ENCODE measurements around the gene ZNF385C.
A peak's percentile ranks its signal among the peaks of the same experiment; 100 is the strongest.
"Not testable (repeated sequence)": the region's sequence is repeated elsewhere in the genome, so short reads cannot be mapped to it uniquely, and the experiment has no call there.

Gene ZNF385C

DNA sequence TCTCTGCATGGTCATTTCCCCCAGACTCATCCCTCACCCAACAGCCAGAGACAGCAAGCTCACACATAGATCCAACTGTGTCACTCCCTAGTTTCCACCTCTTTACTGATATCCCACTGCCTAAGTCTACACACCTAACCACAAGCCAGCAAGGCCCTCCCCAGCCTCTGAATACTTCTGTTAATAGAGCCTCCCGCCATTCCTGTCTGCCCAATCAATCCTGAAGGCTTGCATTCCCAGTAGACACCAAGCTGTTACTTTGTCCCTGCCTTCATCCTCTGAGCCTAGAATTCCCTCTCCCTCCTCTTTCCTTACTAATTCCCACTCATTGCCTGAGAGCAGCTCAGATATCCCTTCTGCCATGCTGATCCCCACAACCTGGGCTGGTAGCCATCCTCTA, 52.6 kb downstream of the ZNF385C start:
- no peak for DNase-seq

DNA sequence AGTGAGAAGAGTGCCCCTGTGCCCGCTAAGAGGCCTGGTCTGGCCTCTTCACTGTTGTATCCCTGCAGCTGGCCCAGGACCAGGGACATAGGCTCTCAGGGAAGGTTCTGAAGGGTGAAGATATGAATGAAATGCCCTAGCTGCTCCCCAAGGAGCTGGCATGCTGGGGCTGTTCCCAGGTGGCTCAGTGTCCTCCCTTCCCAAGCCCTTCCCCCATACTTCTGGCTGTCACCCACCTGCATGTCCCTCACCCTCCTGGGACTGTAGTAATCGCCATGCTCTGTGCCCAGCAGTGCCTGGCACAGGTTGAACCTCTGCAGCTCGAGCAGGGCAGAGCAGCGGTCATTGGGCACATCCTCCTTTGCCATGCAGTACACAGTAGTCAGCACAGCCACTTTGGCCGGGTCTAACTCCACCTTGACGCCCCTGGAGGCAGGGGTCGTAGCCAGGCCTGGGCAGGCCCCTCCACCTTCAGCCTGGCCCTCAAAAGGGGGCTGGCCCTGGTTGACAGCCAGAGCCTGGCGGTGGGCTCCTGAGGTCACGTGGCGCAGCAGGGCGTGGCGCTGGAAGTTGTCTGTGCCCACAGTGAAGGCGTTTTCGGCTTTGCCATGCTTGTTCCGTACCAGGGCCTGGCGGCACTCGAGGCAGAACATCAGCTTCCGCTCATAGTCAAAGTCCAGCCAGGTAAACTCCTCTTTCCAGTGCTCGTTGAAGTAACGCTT, 55.5 kb downstream of the ZNF385C start:
- DNase-seq = no peak

DNA sequence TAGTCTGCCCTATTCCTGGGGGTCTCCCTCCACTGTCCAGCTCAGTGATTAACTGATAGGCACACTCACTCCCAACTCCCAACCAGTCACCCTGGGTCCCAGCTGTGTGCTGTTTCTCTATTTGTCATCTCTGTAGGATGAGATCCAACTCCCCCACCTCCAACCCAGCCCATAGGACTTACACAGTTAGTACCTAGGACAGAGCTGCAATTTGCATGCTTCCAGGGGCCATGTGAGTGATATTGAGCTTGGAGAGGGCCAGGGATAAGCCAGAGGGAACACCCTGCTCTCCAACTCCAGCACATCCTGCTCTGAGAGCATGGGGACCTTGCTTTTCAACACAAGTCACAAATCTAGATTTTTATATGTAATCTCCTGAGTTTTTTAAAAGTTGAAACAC, 56.7 kb downstream of the ZNF385C start:
- no peak for DNase-seq

DNA sequence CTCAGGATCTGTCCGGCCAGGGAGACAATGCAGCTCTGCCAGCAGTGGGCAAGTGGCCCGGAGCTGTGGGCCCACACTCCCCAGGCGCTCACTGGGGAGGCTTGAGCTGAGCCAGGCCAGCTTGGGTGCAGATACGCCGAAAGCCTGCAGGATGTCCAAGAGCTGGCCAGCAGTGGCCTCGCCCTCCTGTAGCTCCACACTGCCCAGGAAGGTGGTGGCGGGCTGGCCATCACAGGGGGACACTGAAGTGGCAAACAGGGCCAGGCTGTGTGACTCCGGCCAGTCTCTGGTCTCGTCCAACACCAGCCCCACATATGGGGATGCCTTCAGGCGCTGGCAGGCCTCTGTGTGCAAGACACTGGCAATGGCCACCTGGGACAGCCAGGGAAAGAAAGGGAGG, 57.5 kb downstream of the ZNF385C start:
- DNase-seq = no peak

DNA sequence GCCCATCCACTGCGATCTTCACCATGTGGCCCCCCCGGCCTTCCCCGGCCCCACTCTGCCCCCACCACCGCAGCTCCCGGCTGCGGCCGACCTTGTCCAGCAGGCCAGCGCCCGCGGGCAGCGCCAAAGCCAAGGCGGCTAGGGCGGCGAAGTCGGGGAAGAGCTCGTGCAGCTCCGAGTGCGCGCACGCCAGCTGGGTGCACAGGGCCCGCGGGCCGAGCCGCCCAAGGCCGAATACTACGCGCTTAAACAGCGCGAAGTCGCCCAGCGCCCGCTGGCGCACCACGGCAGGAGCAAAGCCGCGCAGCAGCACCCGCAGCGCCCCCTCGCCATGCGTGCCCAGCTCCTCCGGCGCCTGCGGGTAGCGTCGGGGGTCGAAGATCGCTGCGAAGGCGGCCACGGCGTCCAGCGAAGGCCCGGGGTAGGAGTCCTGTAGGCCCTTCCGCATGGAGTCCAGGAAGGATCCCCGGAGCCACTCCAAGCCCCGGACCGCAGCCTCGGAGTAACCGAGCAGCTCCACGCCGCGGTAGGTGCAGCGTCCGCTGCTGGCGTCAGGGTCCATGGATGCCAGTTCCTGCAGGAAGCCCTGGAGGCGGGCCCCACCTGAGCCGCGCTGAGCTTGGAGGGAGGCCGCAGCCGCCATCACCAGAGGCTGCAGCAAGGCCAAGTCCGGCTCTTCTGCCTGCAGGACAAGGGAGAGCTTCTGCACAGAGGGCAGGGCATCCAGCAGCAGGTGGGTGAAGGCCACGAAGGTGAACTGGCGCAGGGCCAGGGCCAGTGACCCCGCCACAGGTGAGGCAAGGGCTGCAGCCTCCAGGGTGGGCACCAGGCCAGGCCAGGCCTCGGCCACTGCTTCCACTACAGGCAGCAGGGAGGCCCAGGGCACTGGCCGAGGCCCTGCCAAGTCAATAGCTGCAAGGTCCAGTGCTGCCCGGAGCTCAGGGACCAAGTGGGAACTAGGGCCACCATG, 58.2 kb downstream of the ZNF385C start:
- DNase-seq = no peak

DNA sequence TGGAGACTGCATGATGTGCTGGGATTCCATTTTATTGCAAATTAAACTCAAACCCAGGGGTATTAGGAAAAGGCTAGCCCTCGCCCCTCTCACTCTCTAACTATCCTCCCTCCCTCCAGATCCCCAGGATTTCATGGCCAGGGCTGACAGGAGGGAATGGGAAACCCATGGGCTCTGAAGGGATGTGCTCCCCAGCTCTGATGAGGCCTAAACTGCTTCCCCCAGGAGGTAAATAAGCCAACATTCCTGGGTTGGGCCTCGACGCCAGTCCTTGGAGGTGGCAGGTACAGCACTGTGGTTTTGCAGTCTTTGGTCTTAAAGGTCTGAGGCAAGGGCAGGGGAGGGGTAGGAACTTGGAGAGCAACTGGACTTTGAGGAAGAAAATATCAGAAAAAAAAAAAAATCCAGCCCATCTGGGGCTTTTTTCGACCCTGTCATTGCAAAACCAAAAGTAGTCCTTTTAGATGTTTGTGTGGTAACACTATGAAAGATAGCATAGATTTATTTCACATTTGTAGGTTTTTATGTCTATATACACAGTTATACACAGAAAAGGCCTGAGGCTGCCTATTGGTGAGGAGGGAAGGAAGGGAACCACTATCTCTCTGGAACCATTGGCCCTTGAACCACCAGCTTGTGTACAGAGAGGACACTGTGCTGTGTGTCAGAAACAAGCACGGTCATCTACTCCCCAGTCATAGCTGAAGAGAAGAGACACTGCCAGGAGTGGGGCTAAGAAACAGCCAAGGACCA, 59.9 kb downstream of the ZNF385C start:
- no peak for DNase-seq

DNA sequence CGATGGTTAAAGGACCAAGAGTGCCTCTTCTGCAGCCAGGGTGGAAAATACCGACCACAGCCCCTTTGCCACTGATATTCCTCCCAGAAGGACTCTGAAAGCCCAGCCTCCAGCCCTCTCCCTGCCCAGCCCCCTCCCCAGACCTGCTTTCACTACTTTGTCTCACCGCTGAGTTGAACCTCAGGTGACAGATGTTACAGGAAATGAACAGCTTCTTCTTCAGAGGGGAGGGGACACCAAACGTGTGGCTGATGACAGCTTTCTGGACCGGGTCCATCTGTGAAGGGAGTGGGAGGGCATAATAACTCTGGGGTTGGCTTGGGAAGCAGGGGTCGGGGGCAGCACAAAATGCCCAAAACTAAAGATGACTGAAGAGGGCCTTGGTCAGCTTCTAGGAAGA, 64.2 kb downstream of the ZNF385C start:
- no peak for DNase-seq

DNA sequence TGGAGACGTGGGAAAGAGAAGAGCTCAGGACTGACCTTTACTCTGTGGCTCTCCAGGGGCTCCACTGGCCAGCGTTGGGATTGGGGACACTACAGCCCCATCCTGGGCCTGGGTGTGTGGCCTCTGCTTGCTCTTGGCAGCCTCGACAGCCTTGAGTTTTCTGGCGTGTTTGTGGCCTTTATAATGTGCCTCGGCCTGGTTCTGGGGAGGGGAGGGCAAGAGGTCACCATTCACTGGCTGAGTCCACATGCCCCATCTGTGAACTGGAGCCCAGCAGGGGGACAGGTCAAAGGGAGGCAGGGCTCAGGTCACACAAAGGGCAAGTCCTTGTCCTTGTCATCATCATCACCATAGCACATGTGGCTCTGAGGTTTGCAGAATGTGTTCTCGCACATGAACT, 66.7 kb downstream of the ZNF385C start:
- no peak for DNase-seq

DNA sequence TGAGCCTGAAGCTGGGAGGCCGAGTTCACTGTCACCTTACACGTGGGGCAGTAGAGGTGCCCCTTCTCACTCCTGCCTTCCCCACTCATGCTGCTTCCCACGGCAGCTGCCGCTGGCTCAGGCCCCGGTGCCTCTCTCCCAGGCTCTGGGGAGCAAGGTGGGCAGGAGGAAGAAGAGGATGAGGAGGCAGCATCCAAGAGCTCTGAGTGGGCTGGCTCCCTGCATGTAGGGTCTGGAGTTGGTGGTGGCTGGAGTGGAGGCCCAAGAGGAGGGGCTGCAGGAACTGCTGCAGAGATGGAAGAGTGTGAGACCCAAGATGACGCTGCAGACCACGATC, 69.5 kb downstream of the ZNF385C start:
- no peak for DNase-seq

DNA sequence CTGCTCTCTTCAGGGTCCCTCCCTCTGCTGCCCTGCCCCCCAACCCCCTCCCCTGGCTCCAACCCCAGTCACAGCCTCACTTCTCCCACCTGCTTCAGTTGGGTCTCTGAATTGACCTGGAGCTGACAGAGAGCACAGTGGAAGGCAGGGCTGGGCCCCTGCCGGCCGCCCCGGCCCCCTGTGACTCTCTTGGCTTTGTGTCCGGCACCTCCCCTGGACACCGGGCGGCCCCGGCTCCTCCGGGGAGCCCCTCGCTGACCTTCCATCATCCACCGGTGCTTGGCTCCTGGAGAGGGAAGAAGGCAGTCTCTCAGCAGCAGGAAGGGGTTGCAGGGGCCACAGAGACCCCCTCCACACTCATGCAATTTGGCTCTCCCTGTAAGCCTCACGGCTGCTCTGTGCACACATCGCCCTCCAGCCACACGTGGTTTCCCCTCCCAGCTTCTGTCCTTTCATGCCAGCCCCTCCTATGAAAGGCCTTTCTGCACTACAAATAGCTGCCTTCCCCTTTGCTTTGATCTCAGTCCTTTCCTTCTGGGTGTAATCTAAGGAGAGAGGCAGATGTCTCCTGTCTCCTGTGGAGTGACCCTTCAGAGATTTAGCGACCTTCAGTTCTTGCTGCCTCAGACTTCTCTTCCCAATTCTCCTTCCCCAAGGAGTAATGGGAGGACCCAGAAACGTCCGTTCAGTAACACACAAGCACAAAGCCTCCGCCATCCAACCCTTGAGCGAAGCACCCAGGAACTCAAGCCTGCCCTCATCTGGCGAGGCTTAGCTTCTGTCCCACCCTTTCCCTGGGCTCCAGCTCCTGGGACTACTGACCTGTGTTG, 70.1 kb downstream of the ZNF385C start:
- DNase-seq = no peak

DNA sequence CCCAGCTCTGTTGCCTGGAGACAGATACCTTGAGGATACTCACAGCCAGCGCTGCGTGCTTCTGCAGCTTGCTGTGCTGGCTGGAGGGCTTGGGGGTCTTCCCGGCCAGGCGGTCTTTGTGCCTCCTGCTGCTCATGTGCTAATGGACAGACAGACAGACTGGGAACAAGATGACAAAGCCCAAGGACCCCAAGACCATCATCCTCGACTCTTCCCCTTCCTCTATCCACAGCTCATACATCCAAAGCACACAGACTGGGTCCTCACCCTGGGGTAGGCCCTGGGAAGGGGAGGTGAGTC, 70.7 kb downstream of the ZNF385C start:
- DNase-seq = no peak

DNA sequence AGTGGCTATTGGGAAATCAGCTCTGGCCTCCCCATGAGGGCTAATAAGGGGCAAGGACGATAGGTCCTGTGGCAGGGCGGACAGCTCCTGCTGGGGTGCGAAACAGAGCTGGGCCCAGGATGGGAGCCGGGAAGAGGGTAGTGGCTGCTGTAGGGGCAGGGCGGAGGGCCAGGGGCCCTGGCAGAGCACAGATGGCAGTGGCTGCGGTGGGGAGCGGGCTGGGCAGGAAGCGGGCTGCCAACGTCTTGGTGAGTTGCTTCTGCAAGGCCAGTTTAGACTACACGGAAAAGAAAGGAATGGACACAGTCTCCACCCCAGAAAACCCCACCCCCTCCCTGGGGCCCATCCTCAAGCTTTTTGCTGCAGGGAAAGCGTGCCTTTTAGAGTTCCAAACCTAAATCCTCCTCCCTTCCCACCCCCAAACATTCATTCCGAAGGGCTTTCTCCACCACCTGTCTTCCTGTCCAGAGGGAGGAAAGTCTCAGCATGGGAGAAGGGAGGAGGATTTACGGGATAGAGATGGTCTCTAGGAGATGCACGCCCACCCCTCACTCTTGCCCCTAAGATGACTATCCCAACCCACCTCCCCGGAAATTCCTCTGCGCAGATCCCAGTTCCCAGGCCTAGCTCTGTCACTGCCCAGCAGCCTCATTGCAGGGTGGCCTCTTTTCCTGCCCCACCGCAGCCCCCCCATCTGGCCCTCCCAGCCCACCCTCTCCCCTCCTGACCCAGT, 71.2 kb downstream of the ZNF385C start:
- no peak for DNase-seq

DNA sequence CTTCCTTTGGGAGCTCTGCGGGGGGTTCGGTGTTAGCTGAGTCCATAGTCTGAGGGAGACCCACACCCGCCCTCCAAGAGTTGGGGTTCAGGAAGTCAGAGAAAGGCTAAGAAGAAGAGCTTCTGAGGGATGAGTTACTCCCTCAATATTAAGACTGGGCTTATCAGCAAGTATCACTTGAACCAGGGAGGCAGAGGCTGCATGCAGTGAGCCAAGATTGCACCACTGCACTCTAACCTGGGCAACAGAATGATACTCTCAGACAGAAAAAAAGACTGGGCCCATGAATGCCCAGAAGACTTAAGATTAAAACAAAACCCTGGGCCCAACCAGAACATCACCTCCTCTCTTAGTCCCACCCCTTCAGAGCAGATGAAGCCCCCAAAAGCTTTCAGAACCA, 72.3 kb downstream of the ZNF385C start:
- DNase-seq = no peak

DNA sequence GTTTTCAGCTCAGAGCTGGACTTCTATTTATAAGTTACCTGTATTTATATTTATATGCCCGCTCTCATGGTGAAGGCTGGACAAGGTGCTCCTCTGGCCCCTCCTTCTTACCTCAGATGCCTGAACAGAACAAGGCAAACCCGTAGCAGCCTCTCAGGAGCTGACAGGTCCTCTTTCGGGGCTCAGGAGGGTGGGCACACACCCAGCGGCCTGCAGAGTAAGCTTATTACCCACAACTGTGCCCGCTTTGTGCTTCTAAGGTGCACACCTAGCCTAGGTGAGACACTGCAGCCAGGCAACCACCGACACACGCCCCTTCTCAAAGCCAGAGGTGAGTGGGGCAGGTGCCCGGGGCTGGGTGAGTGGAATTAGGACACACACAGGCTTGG, 73.1 kb downstream of the ZNF385C start:
- DNase-seq = no peak

DNA sequence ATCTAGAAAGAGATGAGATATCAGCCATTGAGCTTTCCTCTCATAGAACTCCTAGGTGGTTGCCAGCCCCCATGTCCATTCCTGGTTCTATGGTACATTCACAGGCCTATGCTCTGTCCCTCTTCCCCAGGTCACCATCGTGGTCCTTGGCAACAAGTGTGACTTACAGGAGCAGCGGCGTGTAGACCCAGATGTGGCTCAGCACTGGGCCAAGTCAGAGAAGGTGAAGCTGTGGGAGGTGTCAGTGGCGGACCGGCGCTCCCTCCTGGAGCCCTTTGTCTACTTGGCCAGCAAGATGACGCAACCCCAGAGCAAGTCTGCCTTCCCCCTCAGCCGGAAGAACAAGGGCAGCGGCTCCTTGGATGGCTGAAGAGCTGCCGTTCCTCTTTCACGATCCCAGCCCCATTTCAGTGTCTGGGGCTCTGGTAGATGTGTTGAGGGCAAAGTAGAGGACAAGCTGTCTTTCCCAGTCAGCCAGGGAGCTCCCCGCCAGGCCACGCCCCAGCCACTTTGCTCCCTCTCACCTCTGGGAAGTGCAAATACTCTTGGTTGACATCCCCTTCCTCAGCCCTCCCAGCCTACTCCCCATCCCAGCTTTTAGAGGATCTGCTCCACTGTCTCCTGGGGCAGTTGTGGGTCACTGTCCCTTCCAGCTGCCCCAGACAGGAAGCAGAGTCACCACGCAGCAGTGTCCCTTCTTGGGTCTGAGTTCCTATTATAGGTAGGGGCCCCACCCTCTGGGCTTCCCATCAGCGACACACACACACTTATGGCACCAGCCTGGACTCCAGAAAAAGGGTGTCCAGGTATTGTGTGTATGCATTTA, 74.5 kb downstream of the ZNF385C start:
- DNase-seq = no peak

DNA sequence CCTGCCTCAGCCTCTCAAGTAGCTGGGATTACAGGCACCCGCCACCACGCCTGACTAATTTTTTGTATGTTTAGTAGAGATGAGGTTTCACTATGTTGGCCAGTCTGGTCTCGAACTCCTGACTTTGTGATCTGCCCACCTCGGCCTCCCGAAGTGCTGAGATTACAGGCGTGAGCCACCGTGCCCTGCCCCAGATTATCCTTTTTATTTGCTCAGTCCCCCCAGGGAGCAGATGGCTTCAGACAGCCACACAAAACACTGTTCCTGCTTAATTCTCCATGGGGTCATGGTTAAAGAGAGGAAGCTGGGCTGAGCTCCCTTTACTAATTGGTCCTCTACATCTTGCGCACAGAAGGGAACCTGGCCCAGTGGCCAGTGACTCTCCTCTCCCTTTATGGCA, 77.4 kb downstream of the ZNF385C start:
- not testable (repeated sequence) for DNase-seq

DNA sequence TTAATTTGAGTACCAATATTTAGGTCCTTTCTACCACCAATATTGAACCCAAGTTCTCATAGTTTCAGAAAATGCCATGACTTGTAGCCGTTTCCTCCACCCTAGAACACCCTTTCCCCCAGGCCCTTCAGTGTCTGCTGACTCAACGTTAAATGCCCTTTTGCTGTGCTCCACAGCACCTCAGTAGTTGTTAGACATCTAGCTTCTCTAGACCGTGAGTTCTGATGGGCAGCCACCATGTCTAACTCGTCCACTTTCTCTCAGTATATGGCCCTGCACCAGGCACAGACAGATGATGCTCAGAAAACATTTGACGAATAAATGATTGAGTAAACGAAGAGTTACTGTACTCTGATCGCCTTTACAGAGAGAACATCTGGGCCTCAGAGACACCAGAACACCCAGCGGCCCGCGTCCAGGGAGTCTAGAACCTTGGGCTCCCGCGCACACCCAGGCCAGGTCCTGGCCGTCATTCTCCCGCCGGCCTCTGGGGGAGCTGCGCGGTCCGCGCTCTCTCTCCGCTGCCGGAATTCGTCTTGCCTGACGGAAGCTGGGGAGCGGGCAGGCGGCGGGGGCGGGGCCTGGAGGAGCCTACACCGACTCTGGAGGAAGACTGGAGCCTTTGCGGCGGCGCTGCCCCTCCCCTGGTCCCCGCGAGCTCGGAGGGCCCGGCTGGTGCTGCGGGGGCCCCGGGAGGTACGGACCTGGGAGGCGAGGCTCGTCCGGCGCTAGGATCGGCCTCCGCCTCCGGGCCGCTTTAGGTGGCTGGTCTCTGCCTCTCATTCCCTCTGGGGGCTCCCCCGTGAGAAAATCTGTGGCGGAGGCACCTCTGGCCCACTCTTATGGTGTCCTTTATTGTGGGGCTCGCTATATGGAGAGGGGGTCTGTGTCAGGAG, 78.5 kb downstream of the ZNF385C start, which contains the start of gene NKIRAS2:
Gene NKIRAS2 (plus strand): TSS at position 582 of the 896 bp plus-strand sequence. CDS start 1,488 bp downstream, outside the sequence.
- DNase-seq = peak; percentile 81

DNA sequence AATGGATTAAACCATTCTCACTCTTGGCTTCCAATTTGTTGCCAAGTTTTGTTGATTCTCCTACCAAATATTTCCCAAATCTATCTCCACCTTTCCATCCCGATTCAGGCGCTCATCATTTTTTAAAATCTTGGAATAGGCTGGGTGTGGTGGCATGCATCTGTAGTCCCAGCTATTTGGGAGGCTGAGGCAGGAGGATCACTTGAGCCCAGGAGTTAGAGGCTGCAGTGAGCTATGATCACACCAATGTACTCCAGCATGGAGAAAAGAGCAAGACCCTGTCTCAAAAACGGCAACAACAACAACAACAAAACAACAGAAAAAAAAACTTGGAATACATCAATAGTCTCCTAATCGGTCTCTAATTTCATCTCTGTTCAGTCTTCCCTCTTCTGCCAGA, 79.3 kb downstream of the ZNF385C start:
- no peak for DNase-seq

DNA sequence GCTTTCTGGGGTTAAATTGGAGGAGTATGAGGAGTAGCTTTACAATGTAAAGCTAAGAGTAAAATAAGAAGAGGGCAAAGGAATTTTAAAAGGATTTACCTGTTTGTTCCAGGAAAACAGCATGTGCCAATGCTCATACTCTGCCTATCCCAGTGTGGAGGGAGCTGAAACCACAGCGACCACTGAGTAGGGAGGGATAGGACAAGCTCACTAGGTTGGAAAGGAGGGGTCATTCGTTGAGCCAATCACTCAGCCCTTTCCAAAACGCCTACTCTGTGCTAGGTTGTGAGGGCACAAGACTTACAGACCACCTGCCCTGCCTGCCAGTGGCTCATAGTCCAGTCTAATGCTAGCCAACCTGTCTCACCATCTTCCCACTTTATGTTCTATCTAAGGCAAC, 79.9 kb downstream of the ZNF385C start:
- peak; percentile 19 for DNase-seq

DNA sequence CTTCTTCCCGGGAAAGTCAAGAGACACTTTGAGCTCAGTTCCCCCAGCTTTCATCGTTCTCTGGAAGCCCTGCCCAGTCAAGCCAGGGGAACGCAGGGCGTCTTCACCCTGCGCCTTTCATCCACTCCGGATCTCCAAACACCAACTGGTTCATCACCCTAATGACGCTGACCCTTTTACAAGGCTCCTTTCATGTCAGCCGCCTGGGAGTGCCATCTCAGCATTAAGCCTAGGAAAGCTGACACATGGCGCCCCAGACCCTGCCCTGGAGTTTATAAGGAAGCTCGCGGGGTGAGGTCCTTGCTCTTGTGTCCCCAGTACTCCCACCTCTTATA, 80.4 kb downstream of the ZNF385C start:
- peak; percentile 34 for DNase-seq

Measured in NCI-H748 treated with DMSO at 0.1 percent for 48 hours (cell line).